ENCODE results near the gene FAT2.

DNA sequence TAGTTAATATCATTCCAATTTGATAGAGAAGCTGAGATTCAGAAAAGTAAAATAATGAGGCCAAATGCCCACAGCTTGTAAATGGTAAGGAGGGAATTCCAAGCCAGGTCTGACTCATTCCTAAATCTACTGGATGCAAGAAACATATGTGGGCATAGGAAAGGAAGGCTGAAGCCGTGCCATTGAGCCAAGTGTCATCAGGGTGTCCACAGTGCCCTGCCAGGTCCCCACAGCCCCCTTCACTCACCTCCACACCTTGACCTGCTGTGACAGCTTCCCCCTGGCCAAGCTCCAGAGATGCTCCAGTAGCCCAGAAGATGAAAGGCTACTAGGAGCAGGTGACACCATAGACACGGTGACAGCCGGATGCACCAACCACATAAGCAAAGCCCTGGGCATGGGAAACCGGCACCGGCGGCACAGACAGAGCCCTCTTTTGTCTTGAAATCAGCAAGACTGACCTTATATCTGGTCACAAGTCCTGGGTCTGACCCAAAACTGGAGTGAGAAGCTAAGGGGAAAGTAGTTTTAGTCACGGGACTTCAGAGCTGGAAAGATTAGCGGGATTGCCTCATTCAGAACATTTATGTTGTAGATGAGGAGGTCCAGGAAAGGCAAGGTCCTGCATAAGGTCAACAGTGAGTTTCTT lies 20.1 kb upstream of the FAT2 start:
- TF ChIP-seq CTCF (IDR thresholded peaks at IDR 0.05) (no peak), POLR2A (IDR thresholded peaks at IDR 0.05) (no peak)
